ENCODE data around the gene DOCK7. TPM values are rescaled to one million over a fixed set of nuclear protein-coding genes. Genes with fewer than 3 reads are reported as not detected.

DOCK7 gene
- polyA plus RNA-seq, 1 donor from 2014 or later, result 4.9 TPM

DNA sequence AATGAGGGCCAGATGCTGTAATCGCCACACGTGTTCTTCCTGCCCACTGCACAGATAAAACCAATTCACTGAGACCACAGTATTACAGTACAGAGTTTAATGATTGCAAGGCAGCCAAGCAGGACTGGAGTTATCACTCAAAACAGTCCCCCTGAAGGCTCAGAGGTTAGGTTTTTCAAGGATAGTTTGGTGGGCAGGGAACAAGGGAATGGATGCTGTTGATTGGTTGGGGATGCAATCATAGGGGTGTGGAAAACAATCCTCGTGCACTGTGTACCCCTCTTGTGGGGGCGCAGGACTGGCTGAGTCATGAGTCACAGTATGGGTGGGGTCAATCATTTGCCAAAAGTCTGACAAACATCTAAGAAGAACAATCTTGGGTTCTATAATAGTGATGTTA, 263.8 kb downstream of the DOCK7 start:
- Mint-ChIP-seq H3K27me3 (peaks cover 2% of the 10 kb centered on the region), H3K4me3 (no peak overlapping the region), H3K27ac (peak overlapping the region in 1 of 3 donors; percentile 22), H3K36me3 (peaks cover 8% of the 10 kb centered on the region), H3K4me1 (peaks cover 0 to 2% (median 0%) of the 10 kb centered on the region in 3 donors), H3K9me3 (no peaks in the 10 kb centered on the region)

- Mint-ChIP-seq H3K9me3 (no peaks in the 10 kb centered on the region), H3K4me3 (no peak overlapping the region), H3K27me3 (peaks cover 2% of the 10 kb centered on the region), H3K4me1 (peaks cover 0 to 2% (median 0%) of the 10 kb centered on the region in 3 donors), H3K27ac (no peak overlapping the region), H3K36me3 (peaks cover 8% of the 10 kb centered on the region)
Observed at GRCh38 chr1:62423580-62424242, 264.5 kb downstream of the DOCK7 start.

DNA sequence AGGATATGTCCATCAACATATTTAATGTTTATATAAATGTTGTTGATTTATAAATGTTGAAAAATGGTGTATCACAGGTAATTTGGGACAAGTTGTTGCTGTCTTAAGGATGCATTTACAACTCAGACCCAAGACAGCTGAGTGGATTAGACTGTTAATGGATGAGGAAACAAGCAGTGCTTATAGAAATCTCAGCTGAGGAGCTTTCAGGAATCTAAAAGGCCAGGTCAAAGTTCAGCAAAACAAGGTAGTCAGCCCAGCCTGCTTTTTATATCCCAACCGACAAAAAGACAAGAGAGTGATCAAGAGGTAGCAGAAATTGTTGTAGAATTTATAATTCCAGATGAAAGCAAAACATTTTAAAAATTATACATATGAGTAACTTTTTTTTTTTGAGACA, 268.0 kb downstream of the DOCK7 start:
- H3K36me3 Mint-ChIP-seq, result peaks cover 4% of the 10 kb centered on the region
- peaks cover 0 to 2% (median 0%) of the 10 kb centered on the region in 3 donors for H3K4me1 Mint-ChIP-seq
- peaks cover 2% of the 10 kb centered on the region for H3K27me3 Mint-ChIP-seq
- no peak overlapping the region for H3K4me3 Mint-ChIP-seq
- H3K9me3 Mint-ChIP-seq, result no peaks in the 10 kb centered on the region
- H3K27ac Mint-ChIP-seq, result no peak overlapping the region

- Mint-ChIP-seq H3K27ac (no peak overlapping the region), H3K4me1 (peaks cover 0 to 2% (median 0%) of the 10 kb centered on the region in 3 donors), H3K9me3 (no peaks in the 10 kb centered on the region), H3K27me3 (peaks cover 2% of the 10 kb centered on the region), H3K4me3 (peak overlapping the region in 1 of 4 donors; percentile 60), H3K36me3 (peaks cover 4% of the 10 kb centered on the region)
Observed at GRCh38 chr1:62417351-62417999, 270.7 kb downstream of the DOCK7 start.

DNA sequence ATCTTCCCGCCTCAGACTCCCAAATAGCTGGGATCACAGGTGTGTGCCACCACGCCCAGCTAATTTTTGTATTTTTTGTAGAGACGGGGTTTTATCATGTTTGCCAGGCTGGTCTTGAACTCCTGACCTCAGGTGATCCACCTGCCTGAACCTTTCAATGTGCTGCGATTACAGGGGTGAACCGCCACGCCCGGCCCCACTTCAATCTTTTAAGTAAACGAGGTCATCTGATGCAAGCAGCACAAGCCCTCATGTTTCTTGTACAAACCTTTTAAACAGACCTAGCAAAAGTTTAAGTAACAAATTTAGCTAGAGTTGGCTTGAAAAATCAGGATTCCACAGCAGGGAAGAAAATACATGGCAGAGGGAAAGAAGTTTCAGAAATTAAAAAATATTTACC, 272.5 kb downstream of the DOCK7 start:
- H3K4me3 Mint-ChIP-seq, result no peak overlapping the region
- peaks cover 0 to 2% (median 0%) of the 10 kb centered on the region in 3 donors for H3K4me1 Mint-ChIP-seq
- H3K9me3 Mint-ChIP-seq, result no peaks in the 10 kb centered on the region
- no peak overlapping the region for H3K27ac Mint-ChIP-seq
- peaks cover 4% of the 10 kb centered on the region for H3K36me3 Mint-ChIP-seq
- H3K27me3 Mint-ChIP-seq, result peaks cover 2% of the 10 kb centered on the region

GRCh38 chr1:62407398-62408009, 280.7 kb downstream of the DOCK7 start:
- Mint-ChIP-seq H3K4me1 (no peaks in the 10 kb centered on the region), H3K9me3 (no peaks in the 10 kb centered on the region), H3K27ac (no peak overlapping the region), H3K36me3 (no peaks in the 10 kb centered on the region), H3K4me3 (no peak overlapping the region), H3K27me3 (no peaks in the 10 kb centered on the region)

GRCh38 chr1:62406576-62406975, 281.6 kb downstream of the DOCK7 start:
- no peak overlapping the region for H3K27ac Mint-ChIP-seq
- no peaks in the 10 kb centered on the region for H3K36me3 Mint-ChIP-seq
- H3K4me3 Mint-ChIP-seq, result no peak overlapping the region
- H3K27me3 Mint-ChIP-seq, result no peaks in the 10 kb centered on the region
- no peaks in the 10 kb centered on the region for H3K9me3 Mint-ChIP-seq
- no peaks in the 10 kb centered on the region for H3K4me1 Mint-ChIP-seq

DNA sequence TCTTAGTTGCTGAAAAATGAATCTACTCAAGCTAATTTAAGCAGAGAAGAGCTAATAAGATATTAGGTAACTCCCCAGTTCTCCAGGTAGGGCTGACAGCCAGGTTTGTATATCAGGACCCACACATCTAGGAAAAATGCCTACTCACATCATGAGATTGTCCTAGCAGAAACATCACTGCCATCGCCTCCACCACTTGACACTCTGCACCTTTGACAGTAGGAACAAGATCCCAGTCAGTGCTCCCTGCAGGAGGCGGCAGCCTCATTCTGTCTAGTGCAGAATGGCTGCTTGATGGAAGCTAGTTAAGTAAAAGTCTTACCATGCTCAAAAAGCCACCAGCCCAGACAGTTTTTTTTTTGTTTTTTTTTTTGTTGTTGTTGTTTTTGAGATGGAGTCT, 282.9 kb downstream of the DOCK7 start:
- no peak overlapping the region for H3K4me3 Mint-ChIP-seq
- H3K9me3 Mint-ChIP-seq, result no peaks in the 10 kb centered on the region
- H3K4me1 Mint-ChIP-seq, result no peaks in the 10 kb centered on the region
- no peaks in the 10 kb centered on the region for H3K36me3 Mint-ChIP-seq
- H3K27me3 Mint-ChIP-seq, result no peaks in the 10 kb centered on the region
- no peak overlapping the region for H3K27ac Mint-ChIP-seq

Other genes starting within 250 kb of the DOCK7 start
- gene ANGPTL3, start 90.9 kb downstream of the DOCK7 start, polyA plus RNA-seq, result not detected
- 29.1 TPM for gene ATG4C, start 95.7 kb upstream of the DOCK7 start, polyA plus RNA-seq

Data from IgD-negative memory B cell (primary cell).